Measurements from ENCODE around the gene PSMD2.

PSMD2 gene

DNA sequence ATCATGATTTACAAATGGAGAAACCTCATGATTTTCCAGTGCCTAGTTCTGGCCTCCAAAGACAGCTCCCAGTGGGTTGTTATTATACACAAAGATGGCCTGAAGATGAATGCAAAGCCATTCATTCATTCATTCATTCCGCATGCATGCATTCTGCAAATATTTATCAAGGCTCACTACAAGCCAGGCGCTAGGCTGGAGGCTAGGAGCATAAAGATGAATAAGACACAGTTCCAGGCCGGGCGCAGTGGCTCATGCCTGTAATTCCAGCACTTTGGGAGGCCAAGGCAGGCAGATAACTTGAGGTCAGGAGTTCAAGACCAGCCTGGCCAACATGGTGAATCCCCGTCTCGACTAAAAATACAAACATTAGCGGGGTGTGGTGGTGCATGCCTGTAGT lies 2.4 kb upstream of the PSMD2 start:
- Histone ChIP-seq H3K9me3 (ENCODE audit: control insufficient read depth, insufficient read depth, low read length) (no peaks in the 10 kb centered on the region), H3K9ac (ENCODE audit: low read depth, low read length) (no peak overlapping the region), H3K4me1 (ENCODE audit: insufficient read depth, low read length) (peaks cover 6% of the 10 kb centered on the region; the same call in 1 of the 2 replicates), H3K36me3 (ENCODE audit: insufficient read depth, low read length) (peaks cover 7% of the 10 kb centered on the region; the same call in 1 of the 2 replicates)

DNA sequence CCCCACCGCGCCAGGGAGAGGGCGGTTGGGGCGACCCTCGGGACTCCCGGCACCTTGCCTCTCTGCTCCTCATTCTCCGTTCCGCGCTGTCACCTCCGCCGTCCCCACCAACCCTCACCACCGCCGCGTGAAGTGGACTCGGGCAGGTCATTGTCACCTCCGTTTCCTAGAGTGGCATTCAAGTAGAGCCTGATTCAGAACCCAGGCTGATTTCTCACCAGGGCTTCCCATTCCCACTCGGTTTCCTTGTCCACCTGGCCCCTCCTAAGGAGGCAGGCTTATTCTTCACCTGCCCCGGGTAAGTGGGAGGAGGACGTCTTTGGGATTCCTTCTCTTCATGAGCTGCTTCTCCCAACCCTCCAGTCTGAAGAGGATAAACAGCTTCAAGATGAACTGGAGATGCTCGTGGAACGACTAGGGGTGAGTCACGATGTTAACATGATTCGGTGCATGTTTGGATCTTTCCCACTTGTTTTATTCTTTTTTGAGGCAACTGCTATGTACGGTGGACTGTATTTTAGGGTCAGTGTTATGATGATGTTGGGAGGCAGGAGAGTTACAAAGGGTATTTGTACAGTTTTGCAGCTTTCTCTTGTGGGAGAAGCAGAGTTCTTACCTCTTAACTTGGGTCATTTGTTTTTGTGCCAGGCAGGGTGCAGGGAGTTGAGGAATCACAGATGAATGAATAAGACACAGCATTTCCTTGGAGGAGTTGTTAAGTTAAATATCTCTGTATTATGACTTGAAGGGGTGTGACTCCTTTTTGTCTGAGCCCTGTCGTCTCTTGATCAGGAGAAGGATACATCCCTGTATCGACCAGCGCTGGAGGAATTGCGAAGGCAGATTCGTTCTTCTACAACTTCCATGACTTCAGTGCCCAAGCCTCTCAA lies 692 bp downstream of the PSMD2 start:
- H3K36me3 ChIP-seq (ENCODE audit: insufficient read depth, low read length), result peaks cover 38% of the 10 kb centered on the region
- no peaks in the 10 kb centered on the region for H3K9me3 ChIP-seq (ENCODE audit: control insufficient read depth, insufficient read depth, low read length)
- H3K4me1 ChIP-seq (ENCODE audit: insufficient read depth, low read length), result peaks cover 6% of the 10 kb centered on the region; the same call in 1 of the 2 replicates
- peak overlapping the region; percentile 90 for H3K9ac ChIP-seq (ENCODE audit: low read depth, low read length)

DNA sequence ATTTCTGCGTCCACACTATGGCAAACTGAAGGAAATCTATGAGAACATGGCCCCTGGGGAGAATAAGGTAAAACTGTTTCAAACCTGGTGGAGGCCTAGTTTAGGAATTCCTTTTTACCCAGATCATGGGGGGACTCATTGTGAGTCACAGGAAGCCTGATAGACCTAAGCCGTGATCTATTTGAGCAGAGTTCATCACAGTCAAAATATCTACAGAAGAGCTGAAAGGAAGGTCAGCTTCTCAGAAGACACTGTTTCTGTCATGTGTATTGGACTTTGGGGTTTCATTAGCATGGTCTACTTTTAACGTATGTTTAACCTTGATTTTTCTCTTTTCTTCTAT lies 1.3 kb downstream of the PSMD2 start:
- Histone ChIP-seq H3K36me3 (ENCODE audit: insufficient read depth, low read length) (peaks cover 40% of the 10 kb centered on the region), H3K4me1 (ENCODE audit: insufficient read depth, low read length) (peaks cover 6% of the 10 kb centered on the region; the same call in 1 of the 2 replicates), H3K9ac (ENCODE audit: low read depth, low read length) (peak overlapping the region; percentile 90; the same call in 1 of the 2 replicates), H3K9me3 (ENCODE audit: control insufficient read depth, insufficient read depth, low read length) (no peaks in the 10 kb centered on the region)

DNA sequence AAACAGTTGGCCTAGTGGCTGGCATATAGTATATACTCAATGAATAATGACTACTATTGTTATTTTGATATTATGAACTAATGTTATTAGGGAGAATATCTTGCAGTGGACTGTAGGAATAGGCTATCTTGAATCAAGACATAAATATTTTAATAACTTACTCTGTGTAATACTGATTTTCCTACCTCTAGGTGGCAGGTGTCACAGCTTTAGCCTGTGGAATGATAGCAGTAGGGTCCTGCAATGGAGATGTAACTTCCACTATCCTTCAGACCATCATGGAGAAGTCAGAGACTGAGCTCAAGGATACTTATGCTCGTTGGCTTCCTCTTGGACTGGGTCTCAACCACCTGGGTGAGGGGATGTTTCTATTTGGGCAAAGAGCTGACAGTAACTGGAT lies 6.5 kb downstream of the PSMD2 start:
- no peak overlapping the region for H3K9ac ChIP-seq (ENCODE audit: low read depth, low read length)
- H3K9me3 ChIP-seq (ENCODE audit: control insufficient read depth, insufficient read depth, low read length), result no peaks in the 10 kb centered on the region
- H3K4me1 ChIP-seq (ENCODE audit: insufficient read depth, low read length), result no peaks in the 10 kb centered on the region
- peaks cover 69% of the 10 kb centered on the region for H3K36me3 ChIP-seq (ENCODE audit: insufficient read depth, low read length)

DNA sequence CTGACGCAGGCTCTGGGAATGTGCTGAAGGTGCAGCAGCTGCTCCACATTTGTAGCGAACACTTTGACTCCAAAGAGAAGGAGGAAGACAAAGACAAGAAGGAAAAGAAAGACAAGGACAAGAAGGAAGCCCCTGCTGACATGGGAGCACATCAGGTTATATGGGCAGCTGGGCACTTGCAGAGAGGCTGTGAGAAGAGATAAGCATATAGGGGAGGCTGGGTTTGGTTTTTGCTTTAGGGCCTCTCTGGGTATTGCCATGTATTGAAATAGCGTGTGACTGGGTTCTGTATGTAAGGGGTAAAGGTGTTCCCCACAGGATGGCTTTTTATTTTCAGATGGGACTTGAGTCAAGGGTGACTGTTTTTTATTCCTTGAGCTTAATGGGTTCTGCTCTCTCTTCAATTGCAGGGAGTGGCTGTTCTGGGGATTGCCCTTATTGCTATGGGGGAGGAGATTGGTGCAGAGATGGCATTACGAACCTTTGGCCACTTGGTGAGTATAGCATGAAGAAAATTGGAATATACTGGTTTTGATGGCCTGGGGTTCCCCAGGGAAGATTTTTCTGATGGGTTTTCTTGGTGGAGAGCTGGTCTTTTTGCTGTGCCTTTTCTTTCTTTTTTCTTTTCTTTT lies 7.4 kb downstream of the PSMD2 start:
- Histone ChIP-seq H3K9me3 (ENCODE audit: control insufficient read depth, insufficient read depth, low read length) (no peaks in the 10 kb centered on the region), H3K4me1 (ENCODE audit: insufficient read depth, low read length) (no peaks in the 10 kb centered on the region), H3K36me3 (ENCODE audit: insufficient read depth, low read length) (peaks cover 66% of the 10 kb centered on the region), H3K9ac (ENCODE audit: low read depth, low read length) (no peak overlapping the region)

DNA sequence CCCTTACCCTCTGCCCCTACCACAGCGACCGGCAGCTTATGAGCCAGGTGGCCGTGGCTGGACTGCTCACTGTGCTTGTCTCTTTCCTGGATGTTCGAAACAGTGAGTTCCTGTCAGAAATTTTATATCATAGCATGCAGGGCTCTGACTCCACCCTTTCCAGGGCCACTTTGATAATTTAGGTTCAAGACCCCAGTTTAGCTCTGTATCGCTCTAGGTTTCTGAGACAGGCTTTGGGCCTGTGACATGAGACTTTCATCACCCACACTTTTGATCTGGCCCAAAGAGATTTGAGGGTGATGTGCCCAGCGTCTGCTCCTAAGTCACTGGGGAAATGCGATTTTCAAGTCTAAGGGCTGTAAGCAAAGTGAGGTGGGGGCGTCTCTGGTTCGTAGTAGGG lies 8.9 kb downstream of the PSMD2 start:
- no peaks in the 10 kb centered on the region for H3K4me1 ChIP-seq (ENCODE audit: insufficient read depth, low read length)
- peaks cover 51% of the 10 kb centered on the region for H3K36me3 ChIP-seq (ENCODE audit: insufficient read depth, low read length)
- no peak overlapping the region for H3K9ac ChIP-seq (ENCODE audit: low read depth, low read length)
- H3K9me3 ChIP-seq (ENCODE audit: control insufficient read depth, insufficient read depth, low read length), result no peaks in the 10 kb centered on the region

DNA sequence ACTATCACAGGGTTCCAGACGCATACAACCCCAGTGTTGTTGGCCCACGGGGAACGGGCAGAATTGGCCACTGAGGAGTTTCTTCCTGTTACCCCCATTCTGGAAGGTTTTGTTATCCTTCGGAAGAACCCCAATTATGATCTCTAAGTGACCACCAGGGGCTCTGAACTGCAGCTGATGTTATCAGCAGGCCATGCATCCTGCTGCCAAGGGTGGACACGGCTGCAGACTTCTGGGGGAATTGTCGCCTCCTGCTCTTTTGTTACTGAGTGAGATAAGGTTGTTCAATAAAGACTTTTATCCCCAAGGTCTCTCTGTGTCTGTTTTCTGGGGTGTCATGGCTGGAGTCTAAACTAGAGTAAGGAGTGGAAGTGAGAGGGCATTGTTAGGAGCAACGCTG lies 9.7 kb downstream of the PSMD2 start:
- Histone ChIP-seq H3K9ac (ENCODE audit: low read depth, low read length) (no peak overlapping the region), H3K9me3 (ENCODE audit: control insufficient read depth, insufficient read depth, low read length) (no peaks in the 10 kb centered on the region), H3K4me1 (ENCODE audit: insufficient read depth, low read length) (no peaks in the 10 kb centered on the region), H3K36me3 (ENCODE audit: insufficient read depth, low read length) (peaks cover 43% of the 10 kb centered on the region)

DNA sequence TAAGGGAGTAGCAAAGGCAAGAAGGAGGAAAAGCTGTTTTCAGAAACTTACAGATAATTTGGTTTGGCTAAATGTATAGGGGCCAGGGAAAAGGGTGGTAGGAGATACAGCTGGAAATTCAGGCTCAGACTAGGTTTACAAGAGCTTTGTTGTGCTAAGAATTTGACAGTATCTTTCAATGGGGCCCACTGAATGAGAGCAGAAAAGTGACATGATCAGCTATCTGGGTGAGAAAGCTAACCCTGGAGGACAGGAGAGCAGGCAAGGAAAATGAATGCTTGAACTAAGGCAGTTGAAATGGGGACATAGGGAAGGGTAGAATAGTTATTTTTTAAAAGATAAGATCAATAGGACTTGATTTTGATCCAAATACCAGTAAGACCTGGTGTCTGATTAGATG lies 12.6 kb downstream of the PSMD2 start:
- H3K9ac ChIP-seq (ENCODE audit: low read depth, low read length), result no peak overlapping the region
- H3K9me3 ChIP-seq (ENCODE audit: control insufficient read depth, insufficient read depth, low read length), result no peaks in the 10 kb centered on the region
- peaks cover 25% of the 10 kb centered on the region for H3K36me3 ChIP-seq (ENCODE audit: insufficient read depth, low read length)
- H3K4me1 ChIP-seq (ENCODE audit: insufficient read depth, low read length), result peaks cover 8% of the 10 kb centered on the region

DNA sequence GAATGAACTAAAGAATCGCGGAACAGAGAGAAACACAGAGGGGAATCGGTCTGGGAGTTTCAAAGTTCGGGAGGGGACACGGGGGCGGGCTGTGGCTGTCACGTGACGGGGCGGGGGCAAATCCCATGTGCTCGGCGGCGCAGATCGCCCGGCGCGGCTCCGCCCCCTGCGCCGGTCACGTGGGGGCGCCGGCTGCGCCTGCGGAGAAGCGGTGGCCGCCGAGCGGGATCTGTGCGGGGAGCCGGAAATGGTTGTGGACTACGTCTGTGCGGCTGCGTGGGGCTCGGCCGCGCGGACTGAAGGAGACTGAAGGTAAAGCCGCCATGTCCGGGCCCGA lies 15.3 kb downstream of the PSMD2 start, which contains the start of gene EIF4G1:
Gene EIF4G1, plus strand, starts transcription at position 244 of the 337 bp plus-strand sequence. CDS start 1,191 bp downstream, outside the sequence.
- Histone ChIP-seq H3K9me3 (ENCODE audit: control insufficient read depth, insufficient read depth, low read length) (no peaks in the 10 kb centered on the region), H3K4me1 (ENCODE audit: insufficient read depth, low read length) (peaks cover 20% of the 10 kb centered on the region), H3K9ac (ENCODE audit: low read depth, low read length) (peak within 1 kb of the TSS; percentile 84), H3K36me3 (ENCODE audit: insufficient read depth, low read length) (peaks cover 23% of the 10 kb centered on the region)

DNA sequence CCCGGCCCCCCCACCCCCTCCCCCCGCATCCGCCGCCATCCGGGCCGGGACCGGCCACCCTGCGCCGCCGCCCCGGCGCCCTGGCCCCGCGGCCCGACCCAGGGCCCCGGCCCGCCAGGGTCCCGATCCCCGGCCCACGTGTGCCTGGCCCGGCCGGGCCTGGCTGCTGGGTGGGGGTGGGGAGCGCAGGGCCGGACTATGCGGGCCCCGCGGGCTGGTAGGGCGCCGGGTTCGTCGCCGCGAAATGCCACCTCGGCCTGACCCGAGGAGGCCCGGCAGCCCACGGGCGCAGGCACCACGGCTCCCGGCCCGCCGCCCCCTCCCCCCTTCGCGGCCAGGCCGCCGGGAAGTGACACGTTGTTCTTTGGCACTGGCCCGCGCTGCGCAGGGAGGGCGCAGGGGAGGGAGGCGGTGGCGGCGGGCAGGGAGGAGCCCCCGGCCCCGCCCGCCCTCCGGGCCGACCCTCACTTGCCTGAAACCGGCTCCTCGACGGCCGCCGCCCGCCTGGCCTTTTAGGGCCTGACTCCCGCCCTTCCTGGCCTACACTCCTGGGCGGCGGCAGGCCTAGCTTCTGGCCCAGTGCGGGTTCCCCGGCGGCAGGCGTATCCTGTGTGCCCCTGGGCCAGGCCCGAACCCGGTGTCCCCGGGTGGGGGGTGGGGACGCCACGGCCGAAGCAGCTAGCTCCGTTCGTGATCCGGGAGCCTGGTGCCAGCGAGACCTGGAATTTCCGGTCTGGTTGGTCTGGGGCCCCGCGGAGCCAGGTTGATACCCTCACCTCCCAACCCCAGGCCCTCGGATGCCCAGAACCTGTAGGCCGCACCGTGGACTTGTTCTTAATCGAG lies 15.9 kb downstream of the PSMD2 start:
- Histone ChIP-seq H3K4me1 (ENCODE audit: insufficient read depth, low read length) (peaks cover 20% of the 10 kb centered on the region), H3K9me3 (ENCODE audit: control insufficient read depth, insufficient read depth, low read length) (no peaks in the 10 kb centered on the region), H3K9ac (ENCODE audit: low read depth, low read length) (peak overlapping the region; percentile 84), H3K36me3 (ENCODE audit: insufficient read depth, low read length) (peaks cover 26% of the 10 kb centered on the region)

DNA sequence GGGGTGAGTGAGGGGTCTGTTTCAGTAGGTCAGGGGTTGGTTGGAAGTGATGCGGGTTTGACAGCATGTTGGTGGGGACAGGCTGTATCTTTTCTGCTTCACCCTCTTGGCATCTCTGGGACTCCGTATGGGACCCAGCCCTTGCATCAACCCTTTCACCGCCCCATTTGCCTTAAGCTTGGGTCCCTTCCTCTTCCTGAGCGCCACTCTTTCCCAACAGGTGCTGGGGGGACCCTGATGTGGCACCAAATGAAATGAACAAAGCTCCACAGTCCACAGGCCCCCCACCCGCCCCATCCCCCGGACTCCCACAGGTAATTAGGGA lies 16.5 kb downstream of the PSMD2 start:
- H3K9ac ChIP-seq (ENCODE audit: low read depth, low read length), result peak overlapping the region; percentile 84
- H3K36me3 ChIP-seq (ENCODE audit: insufficient read depth, low read length), result peaks cover 31% of the 10 kb centered on the region
- H3K4me1 ChIP-seq (ENCODE audit: insufficient read depth, low read length), result peaks cover 20% of the 10 kb centered on the region
- no peaks in the 10 kb centered on the region for H3K9me3 ChIP-seq (ENCODE audit: control insufficient read depth, insufficient read depth, low read length)

DNA sequence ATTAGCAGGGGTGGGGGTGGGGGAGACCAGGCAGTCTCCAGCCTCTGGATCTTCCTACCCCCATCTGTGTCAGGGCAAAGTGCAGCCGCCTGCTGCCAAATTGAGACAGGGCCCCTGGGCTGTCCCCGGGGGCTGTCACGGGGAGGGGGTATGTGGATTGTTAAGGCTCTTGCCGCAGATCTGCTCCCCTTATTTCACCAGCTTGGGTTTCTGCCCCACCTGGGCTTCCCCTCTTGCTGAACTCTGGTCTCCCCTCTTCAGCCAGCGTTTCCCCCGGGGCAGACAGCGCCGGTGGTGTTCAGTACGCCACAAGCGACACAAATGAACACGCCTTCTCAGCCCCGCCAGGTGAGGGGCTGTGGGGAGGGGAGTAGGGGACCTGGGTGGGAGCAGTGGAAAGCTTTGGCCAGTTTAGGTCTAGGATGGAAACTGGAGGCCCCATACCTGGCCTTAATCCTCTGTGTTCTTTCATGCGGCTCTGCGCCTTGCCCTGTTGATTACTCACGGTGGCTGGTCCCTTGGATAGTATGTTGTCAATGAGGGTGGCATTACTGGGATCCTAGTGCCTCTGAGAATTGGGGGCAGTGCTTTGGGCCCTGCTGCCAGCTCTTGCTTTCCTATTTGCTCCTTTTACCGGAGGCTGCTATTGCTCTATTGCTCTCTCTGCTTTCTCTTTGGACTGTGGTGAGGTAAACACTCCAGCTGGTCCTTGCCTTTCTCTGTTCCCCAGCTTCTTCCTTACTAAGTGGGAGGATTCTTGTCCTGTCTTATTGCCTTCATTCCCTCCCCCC lies 17.0 kb downstream of the PSMD2 start:
- Histone ChIP-seq H3K9ac (ENCODE audit: low read depth, low read length) (peak overlapping the region; percentile 84), H3K9me3 (ENCODE audit: control insufficient read depth, insufficient read depth, low read length) (no peaks in the 10 kb centered on the region), H3K36me3 (ENCODE audit: insufficient read depth, low read length) (peaks cover 35% of the 10 kb centered on the region), H3K4me1 (ENCODE audit: insufficient read depth, low read length) (peaks cover 20% of the 10 kb centered on the region)

DNA sequence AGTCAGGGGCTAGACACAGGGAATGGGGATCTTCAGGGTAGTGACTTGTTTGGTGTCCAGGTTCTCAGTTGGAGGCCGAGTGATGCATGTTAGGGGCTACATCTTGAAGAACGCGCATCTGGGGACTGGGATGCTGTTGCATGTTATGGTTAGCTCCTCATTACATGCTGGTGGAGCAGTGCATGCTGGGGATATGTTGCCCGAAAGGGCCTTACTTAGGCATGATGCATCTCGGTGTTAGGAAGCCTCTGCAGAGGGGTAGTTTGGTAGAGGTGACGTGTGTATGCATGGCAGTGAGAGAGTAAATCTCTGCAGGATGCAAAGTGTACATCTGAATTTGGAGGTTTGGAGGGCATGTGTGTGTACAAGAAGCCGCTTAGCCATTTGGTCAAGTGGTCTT lies 17.8 kb downstream of the PSMD2 start:
- Histone ChIP-seq H3K36me3 (ENCODE audit: insufficient read depth, low read length) (peaks cover 42% of the 10 kb centered on the region), H3K4me1 (ENCODE audit: insufficient read depth, low read length) (peaks cover 20% of the 10 kb centered on the region), H3K9ac (ENCODE audit: low read depth, low read length) (no peak overlapping the region), H3K9me3 (ENCODE audit: control insufficient read depth, insufficient read depth, low read length) (no peaks in the 10 kb centered on the region)

DNA sequence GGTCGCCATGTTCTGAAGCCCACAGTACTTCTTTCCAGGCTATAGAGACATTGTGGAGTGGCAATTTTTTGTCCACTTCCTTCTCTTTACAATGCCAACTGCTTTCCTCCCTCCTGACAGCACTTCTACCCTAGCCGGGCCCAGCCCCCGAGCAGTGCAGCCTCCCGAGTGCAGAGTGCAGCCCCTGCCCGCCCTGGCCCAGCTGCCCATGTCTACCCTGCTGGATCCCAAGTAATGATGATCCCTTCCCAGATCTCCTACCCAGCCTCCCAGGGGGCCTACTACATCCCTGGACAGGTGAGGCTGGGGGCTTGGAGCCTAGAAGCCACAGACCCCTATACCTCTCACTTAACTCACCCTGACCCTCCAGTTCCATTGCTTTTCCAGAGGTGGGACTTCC lies 18.2 kb downstream of the PSMD2 start:
- H3K9ac ChIP-seq (ENCODE audit: low read depth, low read length), result no peak overlapping the region
- H3K4me1 ChIP-seq (ENCODE audit: insufficient read depth, low read length), result peaks cover 20% of the 10 kb centered on the region
- H3K9me3 ChIP-seq (ENCODE audit: control insufficient read depth, insufficient read depth, low read length), result no peaks in the 10 kb centered on the region
- peaks cover 46% of the 10 kb centered on the region for H3K36me3 ChIP-seq (ENCODE audit: insufficient read depth, low read length)
